ENCODE data around the gene SGTA.

The SGTA gene

DNA sequence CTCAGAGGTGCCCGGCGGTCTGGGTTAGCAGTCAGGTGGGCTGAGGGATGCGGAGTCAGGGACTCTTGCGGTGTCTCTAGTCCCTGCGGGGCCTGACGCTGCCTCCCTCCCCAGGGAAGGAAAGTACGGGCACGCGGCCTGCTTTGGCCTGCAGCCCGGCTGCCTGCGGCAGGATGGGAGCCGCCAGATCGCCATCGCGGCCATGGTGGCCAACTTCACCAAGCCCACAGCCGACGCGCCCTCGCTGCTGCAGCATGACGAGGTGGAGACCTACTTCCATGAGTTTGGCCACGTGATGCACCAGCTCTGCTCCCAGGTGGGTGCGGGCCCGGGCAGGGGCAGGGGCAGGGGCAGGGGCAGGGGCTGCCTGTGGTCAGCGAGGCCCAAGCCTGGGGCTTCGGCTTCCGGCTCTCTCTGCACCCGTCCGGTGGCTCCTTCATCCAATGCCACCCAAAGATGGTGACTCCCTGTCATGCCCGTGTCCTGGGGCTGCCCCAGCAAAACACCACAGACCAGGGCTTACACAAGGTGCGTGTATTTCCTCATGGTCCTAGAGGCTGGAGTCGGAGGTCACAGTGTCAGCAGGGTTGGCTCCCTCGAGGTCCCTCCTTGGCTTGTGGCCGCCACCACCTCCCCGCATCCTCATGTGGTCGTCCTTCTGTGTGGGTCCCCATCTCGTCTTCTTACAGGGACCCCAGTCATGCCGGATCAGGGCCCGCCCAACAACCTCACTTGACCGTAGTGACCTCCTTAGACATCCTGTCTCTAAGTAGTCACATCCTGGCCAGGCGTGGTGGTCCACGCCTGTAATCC is 25.3 kb upstream of the SGTA start:
- Histone ChIP-seq H3K4me2 (ENCODE audit: low read depth, low read length) (no peak overlapping the region), H3K9me3 (replicated peaks; ENCODE audit: insufficient read depth, low read length) (no peaks in the 10 kb centered on the region), H3K27me3 (replicated peaks; ENCODE audit: insufficient read depth, low read length) (no peaks in the 10 kb centered on the region), H3K79me2 (ENCODE audit: low read length) (no peaks in the 10 kb centered on the region), H3K9me2 (replicated peaks; ENCODE audit: insufficient read depth, low read length) (no peaks in the 10 kb centered on the region), H3F3A (ENCODE audit: insufficient read depth, low read length) (no peaks in the 10 kb centered on the region), H3K4me1 (ENCODE audit: low read length) (no peaks in the 10 kb centered on the region), H4K20me1 (ENCODE audit: insufficient read depth, low read length) (no peaks in the 10 kb centered on the region), H3K36me3 (replicated peaks; ENCODE audit: insufficient read depth, low read length) (peaks cover 12% of the 10 kb centered on the region; the same call in 1 of the 2 replicates), H2AFZ (ENCODE audit: low read length) (no peak overlapping the region), H3K27ac (ENCODE audit: low read length) (no peak overlapping the region), H3K4me3 (ENCODE audit: low read length) (no peak overlapping the region), H3K9ac (ENCODE audit: low read length) (no peak overlapping the region)
- TF ChIP-seq EZH2phosphoT487 (IDR thresholded peaks at IDR 0.05; ENCODE audit: low read length) (no peak), EZH2 (optimal IDR thresholded peaks at IDR 0.05; ENCODE audit: low read depth, low read length) (no peak)
- TF ChIP-seq, protein P1, sequence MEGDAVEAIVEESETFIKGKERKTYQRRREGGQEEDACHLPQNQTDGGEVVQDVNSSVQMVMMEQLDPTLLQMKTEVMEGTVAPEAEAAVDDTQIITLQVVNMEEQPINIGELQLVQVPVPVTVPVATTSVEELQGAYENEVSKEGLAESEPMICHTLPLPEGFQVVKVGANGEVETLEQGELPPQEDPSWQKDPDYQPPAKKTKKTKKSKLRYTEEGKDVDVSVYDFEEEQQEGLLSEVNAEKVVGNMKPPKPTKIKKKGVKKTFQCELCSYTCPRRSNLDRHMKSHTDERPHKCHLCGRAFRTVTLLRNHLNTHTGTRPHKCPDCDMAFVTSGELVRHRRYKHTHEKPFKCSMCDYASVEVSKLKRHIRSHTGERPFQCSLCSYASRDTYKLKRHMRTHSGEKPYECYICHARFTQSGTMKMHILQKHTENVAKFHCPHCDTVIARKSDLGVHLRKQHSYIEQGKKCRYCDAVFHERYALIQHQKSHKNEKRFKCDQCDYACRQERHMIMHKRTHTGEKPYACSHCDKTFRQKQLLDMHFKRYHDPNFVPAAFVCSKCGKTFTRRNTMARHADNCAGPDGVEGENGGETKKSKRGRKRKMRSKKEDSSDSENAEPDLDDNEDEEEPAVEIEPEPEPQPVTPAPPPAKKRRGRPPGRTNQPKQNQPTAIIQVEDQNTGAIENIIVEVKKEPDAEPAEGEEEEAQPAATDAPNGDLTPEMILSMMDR (IDR thresholded peaks at IDR 0.05; ENCODE audit: low read length): no peak
- no peak for DNase-seq

DNA sequence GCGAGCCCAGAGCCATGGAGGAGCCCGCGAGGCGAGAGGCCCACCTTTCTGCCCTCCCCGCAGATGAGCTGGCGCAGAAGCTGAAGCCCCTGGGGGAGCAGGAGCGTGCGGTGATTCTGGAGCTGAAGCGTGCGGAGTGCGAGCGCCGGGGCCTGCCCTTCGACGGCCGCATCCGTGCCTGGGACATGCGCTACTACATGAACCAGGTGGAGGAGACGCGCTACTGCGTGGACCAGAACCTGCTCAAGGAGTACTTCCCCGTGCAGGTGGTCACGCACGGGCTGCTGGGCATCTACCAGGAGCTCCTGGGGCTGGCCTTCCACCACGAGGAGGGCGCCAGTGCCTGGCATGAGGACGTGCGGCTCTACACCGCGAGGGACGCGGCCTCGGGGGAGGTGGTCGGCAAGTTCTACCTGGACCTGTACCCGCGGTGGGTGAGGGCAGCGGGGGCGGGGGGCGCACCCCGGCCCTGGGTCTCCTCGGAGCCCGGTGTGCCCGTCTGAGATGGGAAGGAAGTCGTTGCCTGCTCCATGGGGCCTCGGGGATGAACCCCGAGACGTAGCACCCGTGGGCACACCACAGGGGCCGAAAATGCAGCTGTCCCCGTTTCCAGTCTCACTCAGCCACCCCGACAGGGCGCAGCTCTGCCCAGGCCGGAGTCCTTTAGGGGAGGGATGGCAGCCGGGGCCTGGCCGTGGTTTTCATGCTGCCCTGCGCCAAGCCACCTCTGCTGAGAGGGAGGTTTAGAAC is 24.5 kb upstream of the SGTA start:
- no peak overlapping the region for H3K4me3 ChIP-seq (ENCODE audit: low read length)
- TF ChIP-seq EZH2 (optimal IDR thresholded peaks at IDR 0.05; ENCODE audit: low read depth, low read length) (no peak), EZH2phosphoT487 (IDR thresholded peaks at IDR 0.05; ENCODE audit: low read length) (no peak)
- TF ChIP-seq, protein P1 (IDR thresholded peaks at IDR 0.05; ENCODE audit: low read length): no peak
- peaks cover 12% of the 10 kb centered on the region; the same call in 1 of the 2 replicates for H3K36me3 ChIP-seq (replicated peaks; ENCODE audit: insufficient read depth, low read length)
- H4K20me1 ChIP-seq (ENCODE audit: insufficient read depth, low read length): no peaks in the 10 kb centered on the region
- no peaks in the 10 kb centered on the region for H3K27me3 ChIP-seq (replicated peaks; ENCODE audit: insufficient read depth, low read length)
- no peak overlapping the region for H2AFZ ChIP-seq (ENCODE audit: low read length)
- no peaks in the 10 kb centered on the region for H3K4me1 ChIP-seq (ENCODE audit: low read length)
- H3K9ac ChIP-seq (ENCODE audit: low read length): no peak overlapping the region
- no peak for DNase-seq
- no peak overlapping the region for H3K27ac ChIP-seq (ENCODE audit: low read length)
- no peaks in the 10 kb centered on the region for H3K79me2 ChIP-seq (ENCODE audit: low read length)
- H3K4me2 ChIP-seq (ENCODE audit: low read depth, low read length): no peak overlapping the region
- no peaks in the 10 kb centered on the region for H3K9me3 ChIP-seq (replicated peaks; ENCODE audit: insufficient read depth, low read length)
- H3K9me2 ChIP-seq (replicated peaks; ENCODE audit: insufficient read depth, low read length): no peaks in the 10 kb centered on the region
- no peaks in the 10 kb centered on the region for H3F3A ChIP-seq (ENCODE audit: insufficient read depth, low read length)

DNA sequence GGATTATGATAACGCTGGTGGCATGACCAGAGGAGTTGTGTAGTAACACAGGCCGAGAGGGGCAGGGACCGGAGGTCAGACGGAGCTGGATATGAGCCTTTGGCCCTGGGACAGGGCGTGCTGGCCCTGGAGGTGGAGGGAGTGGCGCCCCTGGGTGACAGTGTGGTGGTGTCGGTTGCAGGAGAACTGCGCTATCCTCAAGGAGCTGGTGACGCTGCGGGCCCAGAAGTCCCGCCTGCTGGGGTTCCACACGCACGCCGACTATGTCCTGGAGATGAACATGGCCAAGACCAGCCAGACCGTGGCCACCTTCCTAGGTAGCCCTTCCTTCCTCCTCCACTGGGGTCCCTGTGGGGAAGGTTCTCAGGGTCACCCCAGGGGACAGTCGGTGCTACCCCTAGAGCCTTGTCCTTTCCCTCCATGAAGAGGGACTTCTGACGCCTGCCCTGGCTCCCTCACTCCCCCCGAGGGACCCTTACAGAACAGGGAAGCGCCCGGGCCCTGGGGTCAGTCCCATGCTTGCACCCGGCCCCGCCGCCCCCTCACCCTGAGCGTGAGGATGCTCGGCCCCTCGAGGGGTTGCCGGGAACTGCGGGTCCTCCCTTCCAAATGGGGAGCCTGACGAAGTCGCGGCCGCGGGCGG is 23.8 kb upstream of the SGTA start:
- Histone ChIP-seq H3K36me3 (replicated peaks; ENCODE audit: insufficient read depth, low read length) (peaks cover 12% of the 10 kb centered on the region; the same call in 1 of the 2 replicates), H3K9me3 (replicated peaks; ENCODE audit: insufficient read depth, low read length) (no peaks in the 10 kb centered on the region), H2AFZ (ENCODE audit: low read length) (no peak overlapping the region), H3F3A (ENCODE audit: insufficient read depth, low read length) (no peaks in the 10 kb centered on the region), H3K4me1 (ENCODE audit: low read length) (no peaks in the 10 kb centered on the region), H3K9me2 (replicated peaks; ENCODE audit: insufficient read depth, low read length) (no peaks in the 10 kb centered on the region), H3K9ac (ENCODE audit: low read length) (no peak overlapping the region), H3K27ac (ENCODE audit: low read length) (no peak overlapping the region), H3K4me2 (ENCODE audit: low read depth, low read length) (no peak overlapping the region), H4K20me1 (ENCODE audit: insufficient read depth, low read length) (no peaks in the 10 kb centered on the region), H3K79me2 (ENCODE audit: low read length) (no peaks in the 10 kb centered on the region; the same call in 1 of the 2 replicates), H3K27me3 (replicated peaks; ENCODE audit: insufficient read depth, low read length) (no peaks in the 10 kb centered on the region), H3K4me3 (ENCODE audit: low read length) (no peak overlapping the region)
- no peak for DNase-seq
- no peak for TF ChIP-seq EZH2 (optimal IDR thresholded peaks at IDR 0.05; ENCODE audit: low read depth, low read length)
- TF ChIP-seq, protein P1 (IDR thresholded peaks at IDR 0.05; ENCODE audit: low read length): no peak
- TF ChIP-seq EZH2phosphoT487 (IDR thresholded peaks at IDR 0.05; ENCODE audit: low read length): no peak
